Stimulated activated CD8-positive, alpha-beta memory T cell treated with anti-CD3 and anti-CD28 coated beads, Interleukin-7, amount 100 ng/mL, for 1 hour (primary cell): ENCODE measurements around the gene ZNF277.

ENCODE experiments used
- DNase-seq, 2 donors: peaks; one replicate each; pipeline ENCODE4 v3.0.0-alpha.2; 2020; ENCODE audit warnings: low read depth in 2 of 2

The ZNF277 gene

DNA sequence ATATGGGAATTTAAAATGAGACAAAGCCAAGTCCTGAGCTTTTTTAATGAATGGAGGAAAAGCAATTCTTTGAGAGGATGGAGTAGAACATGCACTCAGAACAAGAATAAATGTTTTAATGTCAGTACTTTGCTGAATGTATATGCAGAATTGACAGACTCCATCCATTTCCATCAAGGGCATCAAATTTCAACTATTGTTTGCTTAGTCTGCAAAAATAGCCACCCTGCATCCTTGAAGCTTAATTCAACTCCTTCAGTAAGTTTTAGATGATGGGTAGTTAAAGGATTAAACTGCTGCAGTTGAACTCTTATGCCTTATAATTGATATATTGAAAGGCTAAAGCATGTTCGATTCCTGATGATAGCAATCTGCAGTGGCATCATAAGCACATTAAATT lies 144.1 kb downstream of the ZNF277 start:
- no peak for DNase-seq

DNA sequence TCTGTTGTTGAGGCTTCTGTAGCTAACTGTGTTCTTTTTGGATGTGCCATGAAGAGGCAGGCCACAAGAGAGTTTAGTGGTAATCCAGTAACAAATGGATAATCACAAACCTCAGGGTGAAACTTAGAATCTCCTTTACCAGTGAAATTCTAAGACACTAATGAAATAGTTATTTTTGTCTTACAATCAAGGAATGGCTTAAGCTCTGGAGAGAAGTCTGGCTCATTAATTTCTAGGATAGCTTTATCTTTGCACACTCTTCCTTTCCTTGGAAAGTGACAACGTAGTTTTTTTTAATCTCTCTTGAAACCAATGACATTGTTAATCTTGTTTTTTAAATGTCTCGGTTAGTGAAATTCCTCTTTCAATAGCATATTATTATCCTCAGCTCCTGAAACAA lies 150.1 kb downstream of the ZNF277 start:
- DNase-seq: no peak

DNA sequence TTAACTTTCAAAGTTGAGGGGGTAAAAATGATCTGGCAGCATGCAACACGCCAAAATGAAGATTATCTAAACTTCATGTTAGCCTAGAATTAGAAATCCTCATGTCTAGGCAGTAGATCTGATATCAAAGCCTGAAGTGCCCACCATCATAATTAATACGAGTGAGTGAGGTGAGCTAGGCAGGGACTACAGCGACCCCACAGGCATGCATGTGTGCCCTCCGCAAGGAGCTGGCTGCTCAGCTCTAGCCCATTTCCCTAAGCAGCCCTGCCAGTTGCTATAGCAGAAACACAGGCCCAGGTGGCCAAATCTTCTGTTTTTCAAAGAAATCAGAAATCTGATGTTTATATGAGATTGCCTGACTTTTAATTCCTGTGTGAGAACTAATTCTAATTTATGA lies 150.6 kb downstream of the ZNF277 start:
- DNase-seq: no peak

DNA sequence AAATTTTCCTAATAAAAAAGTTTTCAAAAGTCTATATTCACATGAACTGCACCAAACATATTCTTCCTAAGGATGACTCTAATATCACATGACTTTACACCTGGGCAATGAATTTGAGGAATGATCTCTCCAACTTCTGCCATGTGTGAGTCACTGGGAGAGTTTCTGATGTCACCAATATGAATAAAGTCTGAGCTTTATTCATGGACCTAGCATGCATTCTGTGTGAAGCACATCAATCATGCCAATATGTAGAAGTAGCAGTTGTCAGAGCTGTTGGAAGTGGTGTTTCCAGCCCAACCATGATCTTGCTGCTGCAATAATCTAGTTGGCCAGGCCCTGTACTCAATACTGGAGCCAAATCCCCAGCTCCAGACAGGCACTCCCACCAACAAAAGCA lies 152.0 kb downstream of the ZNF277 start:
- DNase-seq: no peak

DNA sequence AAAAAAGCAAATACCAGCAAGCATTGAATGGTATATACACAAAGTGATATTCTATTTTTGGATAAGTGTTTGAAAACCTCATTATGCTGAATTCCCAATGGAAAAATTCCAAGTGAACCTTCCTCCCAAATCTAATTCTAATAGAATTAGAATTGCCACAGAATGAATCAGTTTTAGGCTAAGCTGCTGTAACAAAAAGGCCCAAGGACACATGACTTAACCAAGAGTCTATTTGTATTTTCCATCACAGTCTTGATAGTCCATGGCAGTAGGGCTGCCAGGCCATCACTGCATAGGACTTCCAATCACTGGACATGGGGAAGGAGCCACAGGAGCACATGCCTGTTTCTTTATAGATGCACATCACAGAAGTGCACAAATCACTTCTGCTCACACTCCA lies 152.6 kb downstream of the ZNF277 start:
- DNase-seq: no peak

DNA sequence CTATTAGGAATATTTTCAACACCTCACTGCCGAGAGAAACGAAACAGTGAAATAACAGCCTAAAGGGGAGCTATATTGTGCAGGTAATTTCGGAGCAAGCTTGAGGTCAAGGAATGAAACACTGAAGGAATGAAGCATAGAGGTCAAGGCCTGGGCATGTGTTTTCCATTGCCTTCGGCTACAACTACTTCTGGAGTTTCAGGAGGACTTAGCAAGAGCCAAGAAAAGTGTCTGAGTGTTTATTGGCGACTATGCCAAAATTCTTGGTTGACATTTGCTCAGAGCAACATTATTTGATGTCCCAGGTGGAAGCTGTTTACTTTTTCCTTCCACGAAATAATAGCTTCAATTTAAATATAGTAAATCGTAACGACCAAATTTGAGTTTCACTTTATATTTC lies 154.2 kb downstream of the ZNF277 start:
- DNase-seq: no peak

DNA sequence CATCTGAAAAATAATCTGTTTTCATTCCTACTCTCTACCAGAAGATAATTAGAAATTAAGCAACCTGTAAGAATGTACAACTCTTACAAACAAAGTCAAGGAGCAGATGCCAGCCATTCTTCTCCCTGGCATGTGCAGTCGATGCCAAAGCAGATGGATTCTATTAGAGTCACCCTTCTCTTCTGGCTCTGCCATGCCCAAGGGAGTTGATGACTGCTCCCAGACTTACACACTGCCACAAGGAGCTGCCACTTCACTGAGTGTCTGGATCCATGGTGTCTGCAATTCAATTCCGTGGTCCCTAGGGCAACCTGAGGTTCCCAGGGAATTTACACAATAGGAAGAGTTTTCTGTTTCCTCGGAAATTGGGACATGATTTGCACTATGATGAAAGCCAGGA lies 154.7 kb downstream of the ZNF277 start:
- DNase-seq: no peak

DNA sequence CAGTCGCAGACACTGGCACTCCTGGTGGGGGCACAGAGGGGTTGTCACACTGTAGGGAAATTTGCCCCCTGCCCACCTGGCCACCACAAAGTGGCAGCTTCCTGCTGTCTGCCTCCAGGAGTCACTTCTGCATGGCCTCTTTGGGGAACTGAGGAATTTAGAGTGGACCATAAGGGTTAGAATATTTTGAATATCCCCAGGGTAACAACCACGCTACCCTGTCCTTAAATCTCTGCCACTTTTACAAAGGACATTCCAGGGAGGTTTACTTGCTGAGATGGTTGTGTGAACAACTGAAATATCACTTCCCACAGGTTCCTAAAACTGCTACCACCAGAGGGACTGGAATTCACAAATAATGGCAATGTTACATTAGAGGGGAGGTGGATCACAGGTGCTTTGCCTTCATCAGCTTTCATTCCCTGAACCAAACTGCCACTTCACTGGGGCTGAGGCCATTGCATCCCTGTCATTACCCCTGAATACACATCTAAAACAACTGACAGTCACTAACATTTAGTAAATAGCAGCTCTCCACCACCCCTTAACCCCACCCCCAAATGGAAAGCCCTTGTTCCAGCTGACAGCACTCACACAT lies 155.7 kb downstream of the ZNF277 start:
- DNase-seq: no peak

DNA sequence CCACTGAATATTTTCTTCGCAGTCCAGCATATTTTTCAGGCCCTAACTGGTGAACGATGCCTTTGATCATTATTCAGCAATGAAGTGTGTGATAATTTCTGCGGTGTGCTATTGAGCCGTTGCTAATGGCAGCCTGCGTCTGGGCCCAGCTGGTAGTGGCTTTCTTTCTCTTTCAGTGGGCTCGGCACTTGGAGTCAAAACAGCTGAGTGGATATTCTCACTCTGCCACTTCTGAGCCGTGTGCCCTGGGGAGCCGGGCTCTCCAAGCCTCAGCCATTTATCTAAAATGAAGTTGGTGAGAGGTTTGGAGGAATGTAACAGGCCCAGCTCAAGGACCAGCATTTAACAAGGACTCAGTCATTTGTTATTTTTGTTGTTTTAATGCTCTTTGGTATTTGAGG lies 156.2 kb downstream of the ZNF277 start:
- no peak for DNase-seq

DNA sequence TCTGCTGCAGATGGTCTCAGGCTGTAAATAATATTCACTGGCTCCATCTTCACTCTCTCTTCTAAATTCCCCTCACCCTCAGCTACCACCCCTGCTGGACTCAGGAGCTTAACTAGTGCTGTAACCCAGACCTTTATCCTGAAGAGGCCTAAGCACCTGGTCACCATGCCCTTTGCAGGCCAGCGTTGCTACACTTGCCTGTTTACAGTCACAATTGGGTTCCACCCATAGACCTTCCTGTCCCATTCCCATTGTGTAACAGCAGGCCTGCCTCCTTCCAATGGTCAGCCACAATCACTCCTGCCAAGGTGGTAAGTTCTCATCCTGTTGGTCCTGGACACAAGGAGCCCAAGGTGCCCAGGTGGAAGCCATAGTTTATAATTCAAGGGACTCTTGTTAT lies 157.9 kb downstream of the ZNF277 start:
- no peak for DNase-seq

DNA sequence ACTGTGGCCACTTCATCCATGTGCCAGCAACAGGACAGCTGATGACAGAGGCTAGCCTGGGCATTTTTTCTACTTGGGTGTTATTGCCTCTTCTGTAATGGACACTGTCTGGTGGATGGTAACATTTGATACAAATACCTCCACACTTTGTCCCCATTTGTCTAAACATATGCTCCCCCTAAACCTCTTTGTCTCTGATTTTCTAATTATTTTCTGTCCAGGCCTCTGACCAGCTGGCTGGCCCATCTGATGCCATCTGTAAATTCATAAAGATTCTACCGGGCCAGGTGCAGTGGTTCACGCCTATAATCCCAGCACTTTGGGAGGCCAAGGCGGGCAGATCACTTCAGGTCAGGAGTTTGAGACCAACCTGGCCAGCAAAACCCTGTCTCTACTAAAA lies 159.1 kb downstream of the ZNF277 start:
- no peak for DNase-seq

DNA sequence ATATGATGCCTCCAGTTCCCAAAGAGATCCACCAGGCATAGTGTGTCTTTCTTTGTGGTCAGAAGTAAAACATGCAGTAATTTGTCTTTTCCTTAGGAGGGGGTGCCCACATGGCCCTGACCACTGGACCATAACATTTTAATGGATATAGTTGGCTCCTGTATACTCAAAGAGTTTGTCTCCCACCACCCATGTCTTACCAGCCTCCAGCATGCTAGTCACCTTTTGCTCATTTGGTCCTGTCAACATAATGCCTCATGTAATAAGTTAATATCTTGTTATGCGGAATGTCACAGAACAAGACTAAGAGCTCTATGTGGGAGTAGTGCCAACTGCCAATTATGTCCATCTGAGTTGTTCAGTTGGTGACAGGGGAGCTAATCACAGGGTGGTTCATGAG lies 160.4 kb downstream of the ZNF277 start:
- no peak for DNase-seq

DNA sequence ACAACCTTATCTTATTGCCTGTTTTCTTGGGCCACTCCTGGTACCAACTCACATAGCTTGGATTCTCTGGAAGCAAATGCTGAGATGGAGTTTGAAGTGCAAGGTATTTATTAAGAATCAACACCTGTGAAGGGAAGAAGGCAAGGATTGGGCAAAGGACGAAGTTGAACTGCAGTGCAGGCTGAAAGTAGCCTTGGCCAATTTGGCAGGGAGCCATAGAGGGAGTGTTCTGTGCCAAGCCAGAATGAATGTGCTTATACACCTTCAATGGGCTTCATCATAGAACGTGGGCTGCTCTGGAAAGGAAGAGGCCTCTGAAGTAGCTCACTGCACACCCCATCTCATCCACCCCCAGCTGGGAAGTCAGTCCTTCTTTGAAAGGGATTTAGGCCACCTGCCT lies 163.9 kb downstream of the ZNF277 start:
- no peak for DNase-seq

DNA sequence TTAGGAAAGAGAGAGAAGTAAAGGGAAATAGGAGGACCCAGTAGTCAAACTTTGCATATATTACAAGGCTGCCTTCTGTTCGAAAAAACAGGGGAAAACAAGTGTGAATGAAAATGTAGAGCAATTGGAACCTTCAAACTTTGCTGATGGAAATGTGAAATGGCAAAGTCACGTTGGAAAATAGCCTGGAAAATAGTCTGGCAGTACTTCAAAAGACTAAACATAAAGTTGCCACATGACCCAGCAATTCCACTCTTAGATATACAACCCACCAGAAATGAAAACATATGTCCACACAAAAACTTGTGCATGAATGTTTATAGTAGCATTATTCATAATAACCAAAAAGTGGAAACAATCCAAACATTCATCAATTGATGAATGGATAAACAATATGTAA lies 165.2 kb downstream of the ZNF277 start:
- DNase-seq: no peak

DNA sequence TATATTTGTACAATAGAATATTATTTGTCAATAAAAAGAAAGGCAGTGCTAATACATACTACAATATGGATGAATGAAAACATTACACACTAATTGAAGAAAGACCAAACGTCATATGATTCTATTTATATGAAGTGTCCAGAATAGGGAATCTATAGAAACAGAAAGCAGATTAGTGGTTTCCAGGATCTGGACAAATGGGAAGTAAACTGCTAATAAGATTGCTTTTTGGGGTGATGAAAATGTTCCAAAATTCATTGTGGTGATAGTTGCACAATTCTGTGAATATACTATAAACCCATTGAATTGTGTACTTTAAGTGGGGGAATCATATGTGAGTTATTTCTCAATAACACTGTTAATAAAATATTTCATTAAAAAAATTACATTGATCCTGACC lies 165.6 kb downstream of the ZNF277 start:
- DNase-seq: no peak

DNA sequence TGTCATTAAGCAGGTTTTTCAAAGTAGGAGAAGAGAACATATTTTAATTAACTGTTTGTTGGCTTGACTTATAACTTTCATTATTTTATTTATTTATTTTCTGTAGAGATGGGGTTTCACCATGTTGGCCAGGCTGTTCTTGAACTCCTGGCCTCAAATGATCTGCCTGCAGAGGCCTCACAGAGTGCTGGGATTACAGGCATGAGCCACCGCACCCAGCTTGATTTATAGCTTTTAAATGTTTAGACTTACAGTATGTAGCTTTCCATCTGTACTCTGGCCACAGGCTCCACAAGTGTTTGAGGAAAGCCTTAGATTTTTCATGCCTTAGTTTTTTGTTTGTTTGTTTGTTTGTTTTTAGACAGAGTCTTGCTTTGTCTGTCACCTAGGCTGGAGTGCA lies 171.1 kb downstream of the ZNF277 start:
- no peak for DNase-seq

DNA sequence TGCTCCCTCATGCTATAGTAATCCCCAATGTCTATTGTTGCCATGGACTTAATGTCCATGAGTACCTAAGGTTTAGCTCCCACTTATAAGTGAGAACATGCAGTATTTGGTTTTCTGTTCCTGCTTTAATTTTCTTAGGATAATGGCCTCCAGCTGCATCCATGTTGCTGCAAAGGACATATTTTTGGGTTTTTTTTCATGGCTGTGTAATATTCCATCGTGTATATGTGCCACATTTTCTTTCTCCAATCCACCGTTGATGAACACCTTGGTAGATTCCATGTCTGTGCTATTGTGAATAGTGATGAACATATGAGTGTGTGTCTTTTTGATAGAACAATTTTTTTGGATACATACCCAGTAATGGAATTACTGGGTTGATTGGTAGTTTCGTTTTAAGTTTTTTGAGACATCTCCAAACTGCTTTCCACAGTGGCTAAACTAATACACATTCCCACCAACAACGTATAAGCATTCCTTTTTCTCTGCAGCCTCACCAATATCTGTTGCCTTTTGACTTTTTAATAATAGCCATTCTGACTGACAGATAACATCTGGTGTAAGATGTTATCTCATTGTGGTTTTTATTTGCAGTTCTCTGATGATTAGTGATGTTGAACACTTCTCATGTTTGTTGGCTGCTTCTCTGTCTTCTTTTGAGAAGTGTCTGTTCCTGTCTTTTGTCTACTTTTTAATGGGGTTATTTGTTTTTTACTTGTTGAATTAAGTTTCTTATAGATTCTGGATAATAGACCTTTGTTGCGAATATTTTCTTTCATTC lies 175.0 kb downstream of the ZNF277 start:
- no peak for DNase-seq

DNA sequence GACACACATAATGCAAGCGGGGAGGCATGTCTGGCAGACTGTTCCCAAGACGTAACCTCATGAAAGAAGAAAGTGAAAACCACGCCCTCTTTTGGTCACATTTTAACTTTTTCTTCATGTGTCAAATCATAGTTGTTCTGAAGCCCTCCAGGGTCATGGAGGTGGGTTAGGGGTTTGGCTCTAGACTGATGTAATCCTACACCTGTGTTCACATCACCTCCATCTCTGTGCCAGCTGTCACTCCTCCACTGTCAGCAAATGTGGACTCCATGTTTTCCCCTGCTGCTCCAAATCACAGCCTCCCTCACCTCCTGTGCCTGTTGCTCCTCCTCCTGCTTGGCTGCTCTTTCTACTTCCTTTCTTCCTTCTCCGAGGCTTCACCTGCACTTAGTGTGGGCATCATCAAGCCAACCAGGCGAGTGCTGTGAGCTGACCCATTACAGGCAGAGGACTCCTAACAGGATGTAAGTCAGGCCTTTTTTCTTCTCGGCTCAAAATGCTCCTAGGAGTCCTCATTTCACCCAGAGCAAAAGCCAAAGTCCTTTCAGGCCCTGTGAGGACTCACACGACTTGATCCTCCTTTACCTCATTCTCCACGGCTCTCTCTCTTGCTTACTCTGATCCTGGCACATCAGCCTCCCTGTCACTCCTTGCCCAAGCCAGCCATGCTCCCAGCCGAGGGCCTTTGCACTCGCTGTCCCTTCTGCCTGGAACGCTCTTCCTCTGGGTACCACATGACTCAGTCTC lies 177.3 kb downstream of the ZNF277 start:
- DNase-seq: no peak

DNA sequence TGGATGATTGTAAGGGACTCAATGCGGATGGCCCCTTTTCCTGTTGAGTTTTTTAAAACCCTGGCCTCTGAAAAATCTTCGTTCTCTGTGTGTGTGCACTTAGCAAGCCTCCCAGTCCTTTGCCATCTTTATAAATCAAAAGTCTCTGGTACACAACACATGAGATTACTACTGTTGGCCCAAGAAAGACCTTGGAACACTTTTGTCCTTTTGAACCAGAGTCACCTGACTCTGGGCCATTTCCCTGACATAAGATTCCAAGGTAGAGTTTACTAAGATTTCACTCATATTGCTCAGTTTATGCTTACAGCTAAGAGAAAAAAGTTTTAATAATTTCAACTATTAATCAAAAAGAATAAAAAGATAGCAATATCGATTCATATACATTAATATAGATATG lies 179.0 kb downstream of the ZNF277 start:
- DNase-seq: no peak

DNA sequence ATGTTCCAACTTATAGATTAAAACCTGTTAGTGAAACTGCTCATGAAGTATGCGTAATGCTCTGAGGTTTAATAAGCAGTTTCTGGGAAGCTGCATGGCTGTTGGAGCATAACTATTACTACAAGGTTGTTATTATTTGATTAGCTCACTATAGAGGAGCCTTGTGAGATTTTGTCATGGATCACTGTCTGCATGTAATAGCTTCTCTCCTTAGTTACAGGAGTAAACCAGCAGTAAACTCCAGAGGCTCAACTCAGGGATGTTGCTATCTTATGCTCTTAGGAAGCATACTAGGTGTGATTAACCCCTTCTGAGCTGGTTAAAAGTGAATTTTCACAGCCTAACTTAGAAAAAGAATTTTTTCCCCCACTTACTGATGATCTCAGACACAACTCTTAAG lies 180.1 kb downstream of the ZNF277 start:
- no peak for DNase-seq

DNA sequence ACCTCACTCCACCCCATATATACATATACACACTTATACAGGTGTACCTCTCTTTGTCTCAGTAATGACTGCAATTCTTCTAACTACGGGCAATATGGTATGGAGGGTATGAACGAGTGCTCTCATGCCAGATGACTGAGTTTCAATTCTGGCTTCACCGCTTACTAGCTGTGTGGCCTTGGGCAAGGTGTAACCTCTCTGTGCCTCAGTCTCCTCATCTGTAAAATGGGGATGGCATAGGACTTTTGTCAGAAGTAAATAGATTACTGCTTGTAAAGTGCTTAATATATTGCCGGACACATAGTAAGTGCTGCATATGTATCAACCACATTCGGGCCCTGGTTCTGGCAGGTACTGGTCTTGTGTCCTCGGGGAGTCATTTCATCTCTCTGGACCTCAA lies 183.7 kb downstream of the ZNF277 start:
- no peak for DNase-seq

DNA sequence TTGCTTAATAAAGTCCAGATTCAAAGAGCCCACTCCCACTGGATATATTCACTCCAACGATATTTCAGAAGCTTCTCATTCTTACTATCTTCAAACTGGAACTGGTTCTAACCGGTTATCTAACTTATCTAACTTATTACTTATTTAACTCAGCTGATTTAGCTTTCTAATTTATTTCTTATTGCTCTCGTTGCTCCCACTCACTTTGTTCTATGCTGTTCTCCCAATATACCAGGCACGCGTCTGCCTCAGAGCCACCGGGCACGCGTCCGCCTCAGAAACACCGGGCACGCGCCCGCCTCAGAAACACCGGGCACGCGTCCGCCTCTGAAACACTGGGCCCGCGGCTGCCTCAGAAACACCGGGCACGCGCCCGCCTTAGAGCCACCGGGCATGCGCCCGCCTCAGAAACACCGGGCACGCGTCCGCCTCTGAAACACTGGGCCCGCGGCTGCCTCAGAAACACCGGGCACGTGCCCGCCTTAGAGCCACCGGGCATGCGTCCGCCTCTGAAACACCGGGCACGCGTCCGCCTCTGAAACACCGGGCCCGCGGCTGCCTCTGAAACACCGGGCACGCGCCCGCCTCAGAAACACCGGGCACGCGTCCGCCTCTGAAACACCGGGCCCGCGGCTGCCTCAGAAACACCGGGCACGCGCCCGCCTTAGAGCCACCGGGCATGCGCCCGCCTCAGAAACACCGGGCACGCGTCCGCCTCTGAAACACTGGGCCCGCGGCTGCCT lies 184.8 kb downstream of the ZNF277 start:
- DNase-seq: peak in 1 of 2 donors; percentile 23
